Left ventricle myocardium inferior (tissue), 1 donor: Measurements from ENCODE around the gene GLIS2. TPM values are rescaled to one million over a fixed set of nuclear protein-coding genes. Genes with fewer than 3 reads are reported as not detected.

Experiments
- DNase-seq: peaks from one replicate; pipeline ENCODE4 v3.0.0-alpha.2; 2020
- H3K27ac ChIP-seq: fragments of 200-600 bp; replicated peaks from 2 replicates; pipeline ENCODE4 v1.8.0; 2021
- H3K27me3 ChIP-seq: fragments of 200-600 bp; 2 replicates; pipeline ENCODE4 v1.8.0; 2021; ENCODE audit warnings: low read depth
- H3K36me3 ChIP-seq: fragments of 200-600 bp; 2 replicates; pipeline ENCODE4 v1.8.0; 2021
- H3K4me1 ChIP-seq: fragments of 200-600 bp; 2 replicates; pipeline ENCODE4 v1.8.0; 2021
- H3K4me3 ChIP-seq: fragments of 200-600 bp; 2 replicates; pipeline ENCODE4 v1.8.0; 2021; ENCODE audit warnings: mild to moderate bottlenecking, moderate library complexity
- H3K9me3 ChIP-seq: fragments of 200-600 bp; replicated peaks from 2 replicates; pipeline ENCODE4 v1.8.0; 2021
- intact Hi-C: fragments of 100-400 bp; cut with micrococcal nuclease; formaldehyde crosslinking; loops from one replicate; pipeline ENCODE4 v1.11.0; 2022
- total RNA-seq: library from RNA; stranded (reverse); fragmentation: NEBNext Ultra II Directional; extraction: Animal tissue kit (Norgen Biotek cat#: 25700); gene quantifications from one replicate; pipeline ENCODE4 v1.2.1, GENCODE V29; 2021
- TF ChIP-seq, protein P1 (sequence below): fragments of 200-600 bp; IDR thresholded peaks from 2 replicates; pipeline ENCODE4 v1.8.0; 2021; ENCODE audit warnings: antibody characterized with exemption, mild to moderate bottlenecking, borderline replicate concordance
- donor health status: DM: no; HTN: yes; CAD: no; lungs with severe emphysema.

Gene GLIS2
- total RNA-seq, 1 donor from 2014 or later = 17.2 TPM

DNA sequence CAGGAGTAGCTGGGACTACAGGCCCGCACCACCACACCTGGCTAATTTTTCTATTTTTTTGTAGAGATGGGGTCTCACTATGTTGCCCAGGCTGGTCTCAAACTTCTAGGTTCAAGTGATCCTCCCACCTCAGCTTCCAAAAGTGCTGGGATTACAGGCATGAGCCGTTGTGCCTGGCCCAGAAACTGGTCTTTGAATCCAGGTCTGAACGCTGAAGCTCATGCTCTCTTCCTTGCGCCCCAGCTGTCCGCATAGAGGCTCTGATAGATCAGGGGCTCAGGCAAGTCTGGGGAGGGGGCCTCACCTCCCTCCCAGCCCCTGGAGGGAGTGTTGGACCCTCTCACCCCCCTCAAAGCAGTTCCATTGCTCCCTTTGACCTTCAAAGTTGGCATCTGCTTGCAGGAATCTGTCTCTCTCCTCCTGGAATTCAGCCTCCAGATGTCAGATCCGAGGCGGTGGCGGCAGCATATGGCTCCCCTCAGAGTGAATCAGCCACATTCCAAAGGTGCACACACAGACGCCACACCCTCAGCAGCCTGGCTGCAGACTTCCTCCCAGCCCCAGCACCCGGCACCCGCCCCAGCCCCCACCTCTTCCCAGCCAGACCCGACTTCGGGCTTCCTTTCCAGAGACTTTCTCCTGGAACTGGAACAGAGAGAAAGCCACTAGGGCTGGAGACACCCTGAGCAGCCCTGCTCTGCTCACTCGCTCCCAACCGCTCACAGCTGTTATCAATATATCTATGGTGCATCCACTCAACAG, 16.9 kb upstream of the GLIS2 start:
- H3K4me1 ChIP-seq = peaks cover 25% of the 10 kb centered on the region
- H3K27ac ChIP-seq = peak overlapping the region; percentile 85
- peak; percentile 80 for DNase-seq
- intact Hi-C loops = no loop called here
- no peaks in the 10 kb centered on the region for H3K36me3 ChIP-seq
- H3K27me3 ChIP-seq = no peaks in the 10 kb centered on the region
- no peaks in the 10 kb centered on the region for H3K9me3 ChIP-seq
- TF ChIP-seq, protein P1, sequence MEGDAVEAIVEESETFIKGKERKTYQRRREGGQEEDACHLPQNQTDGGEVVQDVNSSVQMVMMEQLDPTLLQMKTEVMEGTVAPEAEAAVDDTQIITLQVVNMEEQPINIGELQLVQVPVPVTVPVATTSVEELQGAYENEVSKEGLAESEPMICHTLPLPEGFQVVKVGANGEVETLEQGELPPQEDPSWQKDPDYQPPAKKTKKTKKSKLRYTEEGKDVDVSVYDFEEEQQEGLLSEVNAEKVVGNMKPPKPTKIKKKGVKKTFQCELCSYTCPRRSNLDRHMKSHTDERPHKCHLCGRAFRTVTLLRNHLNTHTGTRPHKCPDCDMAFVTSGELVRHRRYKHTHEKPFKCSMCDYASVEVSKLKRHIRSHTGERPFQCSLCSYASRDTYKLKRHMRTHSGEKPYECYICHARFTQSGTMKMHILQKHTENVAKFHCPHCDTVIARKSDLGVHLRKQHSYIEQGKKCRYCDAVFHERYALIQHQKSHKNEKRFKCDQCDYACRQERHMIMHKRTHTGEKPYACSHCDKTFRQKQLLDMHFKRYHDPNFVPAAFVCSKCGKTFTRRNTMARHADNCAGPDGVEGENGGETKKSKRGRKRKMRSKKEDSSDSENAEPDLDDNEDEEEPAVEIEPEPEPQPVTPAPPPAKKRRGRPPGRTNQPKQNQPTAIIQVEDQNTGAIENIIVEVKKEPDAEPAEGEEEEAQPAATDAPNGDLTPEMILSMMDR = no peak
- H3K4me3 ChIP-seq = no peak overlapping the region

DNA sequence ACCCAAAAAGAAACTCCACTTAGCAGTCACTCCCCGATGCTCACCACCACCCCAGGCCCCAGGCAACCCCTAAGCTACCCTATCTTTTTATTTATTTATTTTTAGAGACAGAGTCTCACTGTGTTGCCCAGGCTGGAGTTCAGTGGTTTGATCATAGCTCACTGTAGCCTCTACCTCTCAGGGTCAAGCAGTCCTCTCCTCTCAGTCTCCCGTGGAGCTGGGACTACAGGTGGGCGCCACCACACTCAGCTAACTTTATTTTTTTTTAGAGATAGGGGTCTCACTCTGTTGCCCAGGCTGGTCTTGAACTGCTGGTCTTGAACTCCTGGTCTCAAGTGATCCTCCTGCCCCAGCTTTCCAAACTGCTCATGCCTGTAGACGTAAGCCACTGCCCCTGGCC, 14.7 kb upstream of the GLIS2 start:
- no peaks in the 10 kb centered on the region for H3K27me3 ChIP-seq
- no peaks in the 10 kb centered on the region for H3K9me3 ChIP-seq
- peaks cover 18% of the 10 kb centered on the region for H3K4me1 ChIP-seq
- no peak overlapping the region for H3K4me3 ChIP-seq
- no peaks in the 10 kb centered on the region for H3K36me3 ChIP-seq
- TF ChIP-seq, protein P1 = no peak
- DNase-seq = no peak
- H3K27ac ChIP-seq = no peak overlapping the region
- intact Hi-C loops = no loop called here

DNA sequence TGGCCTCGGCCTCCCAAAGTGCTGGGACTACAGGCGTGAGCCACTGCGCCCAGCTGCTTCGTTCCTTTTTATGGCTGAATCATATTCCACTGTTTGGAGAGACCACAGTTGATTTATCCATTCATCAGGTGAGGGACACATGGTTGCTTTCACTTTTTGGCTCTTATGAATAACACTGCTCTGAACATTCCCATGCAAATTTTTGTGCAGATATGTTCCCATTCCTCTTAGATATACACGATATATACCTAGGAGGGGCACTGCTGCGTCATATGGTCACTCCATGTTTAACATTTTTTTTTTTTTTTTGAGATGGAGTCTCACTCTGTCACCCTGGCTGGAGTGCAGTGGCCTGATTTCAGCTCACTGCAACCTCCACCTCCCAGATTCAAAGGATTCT, 13.9 kb upstream of the GLIS2 start:
- Histone ChIP-seq H3K4me3 (no peak overlapping the region), H3K27ac (no peak overlapping the region), H3K36me3 (no peaks in the 10 kb centered on the region), H3K27me3 (no peaks in the 10 kb centered on the region), H3K9me3 (no peaks in the 10 kb centered on the region), H3K4me1 (peaks cover 26% of the 10 kb centered on the region)
- intact Hi-C loops = no loop called here
- TF ChIP-seq, protein P1 = no peak
- DNase-seq = no peak

GRCh38 chr16:4303973-4304372, 11.9 kb upstream of the GLIS2 start:
- Histone ChIP-seq H3K9me3 (no peaks in the 10 kb centered on the region), H3K4me3 (no peak overlapping the region), H3K4me1 (peaks cover 27% of the 10 kb centered on the region), H3K27ac (no peak overlapping the region), H3K36me3 (no peaks in the 10 kb centered on the region), H3K27me3 (no peaks in the 10 kb centered on the region)
- TF ChIP-seq, protein P1 = no peak
- no peak for DNase-seq
- intact Hi-C loops = no loop called here

DNA sequence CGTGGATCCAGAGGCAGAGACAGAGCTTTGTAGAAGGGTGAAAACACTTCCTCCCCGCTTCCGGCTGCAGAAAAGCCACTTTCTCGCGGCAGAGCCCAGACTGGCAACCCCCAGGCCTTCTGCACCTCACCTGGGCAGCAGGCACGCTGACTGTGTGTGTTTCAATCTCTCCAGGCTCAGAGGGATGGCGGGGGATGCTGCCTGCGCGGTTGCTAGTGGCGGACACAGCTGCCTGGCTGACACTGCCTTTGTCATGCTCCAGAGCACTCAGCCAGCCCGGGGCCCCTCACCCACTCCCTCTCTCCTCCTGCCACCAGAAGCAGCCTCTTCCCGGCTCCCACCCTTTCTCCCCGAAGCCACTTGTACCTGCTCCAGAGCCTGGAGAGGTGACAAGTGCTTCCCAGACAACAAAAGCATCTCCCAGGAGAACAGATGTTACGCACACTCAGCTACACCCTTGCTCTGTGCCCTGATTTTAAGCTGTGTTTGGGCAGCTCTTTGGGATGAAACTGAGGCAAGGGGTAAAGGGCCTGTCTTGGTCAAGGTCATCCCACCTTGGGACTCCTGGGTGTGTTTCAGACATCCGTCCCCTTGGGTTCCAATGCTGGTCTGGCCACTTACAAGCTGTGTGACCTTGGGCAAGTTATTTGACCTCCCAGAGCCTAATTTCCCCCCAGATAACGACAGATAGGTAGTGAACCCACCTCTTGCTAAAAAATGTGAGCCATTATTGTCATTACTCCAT, 9.2 kb upstream of the GLIS2 start:
- no peaks in the 10 kb centered on the region for H3K27me3 ChIP-seq
- H3K4me1 ChIP-seq = peaks cover 25% of the 10 kb centered on the region
- H3K36me3 ChIP-seq = no peaks in the 10 kb centered on the region
- DNase-seq = no peak
- peak overlapping the region; percentile 70 for H3K4me3 ChIP-seq
- TF ChIP-seq, protein P1 = no peak
- no peaks in the 10 kb centered on the region for H3K9me3 ChIP-seq
- intact Hi-C loops = no loop called here
- H3K27ac ChIP-seq = peak overlapping the region; percentile 90
